ENCODE results near the gene NOTCH2. TPM values are rescaled to one million over a fixed set of nuclear protein-coding genes. Genes with fewer than 3 reads are reported as not detected.

The NOTCH2 gene
- total RNA-seq, 1 donor from 2014 or later: 84.2 TPM

- Mint-ChIP-seq H3K4me3 (no peak overlapping the region), H3K27me3 (ENCODE audit: low read depth) (no peaks in the 10 kb centered on the region), H3K27ac (ENCODE audit: unreplicated experiment) (no peak overlapping the region), H3K4me1 (no peaks in the 10 kb centered on the region), H3K9me3 (peaks cover 2% of the 10 kb centered on the region), H3K36me3 (ENCODE audit: low read depth) (peaks cover 21% of the 10 kb centered on the region)
- DNase-seq (ENCODE audit: low read depth, low spot score): no peak
- no peak for TF ChIP-seq CTCF (conservative IDR thresholded peaks at IDR 0.05)
Measured at GRCh38 chr1:119941392-119941791, 128.1 kb downstream of the NOTCH2 start.

GRCh38 chr1:119940697-119941096, 128.8 kb downstream of the NOTCH2 start:
- H3K27me3 Mint-ChIP-seq (ENCODE audit: low read depth): no peaks in the 10 kb centered on the region
- no peak overlapping the region for H3K4me3 Mint-ChIP-seq
- TF ChIP-seq CTCF (conservative IDR thresholded peaks at IDR 0.05): no peak
- H3K27ac Mint-ChIP-seq (ENCODE audit: unreplicated experiment): no peak overlapping the region
- no peaks in the 10 kb centered on the region for H3K4me1 Mint-ChIP-seq
- peaks cover 26% of the 10 kb centered on the region for H3K36me3 Mint-ChIP-seq (ENCODE audit: low read depth)
- H3K9me3 Mint-ChIP-seq: peaks cover 2% of the 10 kb centered on the region
- DNase-seq (ENCODE audit: low read depth, low spot score): no peak

DNA sequence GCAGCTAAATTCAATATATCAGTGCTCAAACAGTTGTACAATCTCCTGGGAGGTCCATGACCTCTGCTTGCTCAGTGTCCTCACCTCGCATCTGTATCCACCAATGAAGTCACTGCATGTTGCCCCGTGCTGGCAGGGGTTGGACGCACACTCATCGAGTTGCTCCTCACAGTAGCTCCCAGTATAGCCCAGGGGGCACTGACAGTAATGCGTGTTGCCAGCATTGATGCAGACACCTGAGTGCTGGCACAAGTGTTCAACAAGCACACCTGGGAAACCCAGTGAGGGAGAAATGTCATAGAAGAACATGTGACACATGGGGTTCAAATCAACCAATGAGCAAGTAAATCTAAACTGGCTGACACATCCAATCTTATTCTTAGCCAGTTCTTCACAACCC, 132.3 kb downstream of the NOTCH2 start:
- no peak overlapping the region for H3K27ac Mint-ChIP-seq (ENCODE audit: unreplicated experiment)
- peaks cover 54% of the 10 kb centered on the region for H3K36me3 Mint-ChIP-seq (ENCODE audit: low read depth)
- H3K27me3 Mint-ChIP-seq (ENCODE audit: low read depth): no peaks in the 10 kb centered on the region

DNA sequence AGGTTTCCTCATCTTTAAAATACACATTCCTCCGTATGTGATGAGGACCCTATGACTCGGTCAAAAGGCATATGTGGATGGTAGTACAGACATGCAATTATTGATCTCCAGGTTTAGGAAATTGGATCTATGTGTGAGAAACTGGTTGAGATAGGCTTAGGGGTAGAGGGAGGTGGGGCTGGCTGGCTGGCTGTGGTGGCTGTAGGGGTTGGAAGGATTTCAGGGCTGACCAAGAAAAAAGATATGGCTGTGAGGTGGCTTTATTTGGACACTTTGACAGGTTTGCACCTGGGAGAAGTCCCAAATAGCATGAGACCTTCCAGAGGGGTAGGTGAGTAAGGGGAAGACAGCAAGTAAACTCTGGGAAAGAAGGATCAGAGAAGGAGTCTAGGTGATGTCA, 133.5 kb downstream of the NOTCH2 start:
- H3K27me3 Mint-ChIP-seq (ENCODE audit: low read depth): no peaks in the 10 kb centered on the region
- TF ChIP-seq CTCF (conservative IDR thresholded peaks at IDR 0.05): no peak
- no peak for DNase-seq (ENCODE audit: low read depth, low spot score)
- no peaks in the 10 kb centered on the region for H3K4me1 Mint-ChIP-seq
- H3K27ac Mint-ChIP-seq (ENCODE audit: unreplicated experiment): peak overlapping the region; percentile 65
- peaks cover 5% of the 10 kb centered on the region for H3K9me3 Mint-ChIP-seq
- H3K4me3 Mint-ChIP-seq: no peak overlapping the region
- peaks cover 51% of the 10 kb centered on the region for H3K36me3 Mint-ChIP-seq (ENCODE audit: low read depth)

More for the DNA sequence above, 132.3 kb downstream of the NOTCH2 start:
- no peaks in the 10 kb centered on the region for H3K4me1 Mint-ChIP-seq
- no peak for DNase-seq (ENCODE audit: low read depth, low spot score)
- H3K9me3 Mint-ChIP-seq: peaks cover 5% of the 10 kb centered on the region
- TF ChIP-seq CTCF (conservative IDR thresholded peaks at IDR 0.05): no peak
- H3K4me3 Mint-ChIP-seq: no peak overlapping the region

DNA sequence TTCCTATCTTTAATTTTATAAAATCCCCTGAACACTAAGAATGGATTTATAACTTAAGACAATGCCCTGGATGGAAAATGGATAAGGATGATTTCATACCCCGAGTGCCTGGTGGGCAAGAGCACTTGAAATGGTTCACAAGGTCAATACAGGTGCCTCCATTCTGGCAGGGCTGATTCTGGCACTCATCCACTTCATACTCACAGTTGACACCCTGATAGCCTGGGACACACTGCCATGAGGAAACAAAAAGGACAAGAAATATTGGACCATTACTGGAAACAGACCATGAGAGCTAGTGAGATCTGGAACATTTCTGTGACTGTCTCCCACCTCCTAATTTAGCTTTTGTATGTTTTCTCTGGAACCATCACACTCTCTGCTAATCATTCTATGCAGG, 134.1 kb downstream of the NOTCH2 start:
- Mint-ChIP-seq H3K9me3 (peaks cover 5% of the 10 kb centered on the region), H3K4me1 (no peaks in the 10 kb centered on the region), H3K36me3 (ENCODE audit: low read depth) (peaks cover 50% of the 10 kb centered on the region), H3K27me3 (ENCODE audit: low read depth) (no peaks in the 10 kb centered on the region), H3K27ac (ENCODE audit: unreplicated experiment) (no peak overlapping the region), H3K4me3 (no peak overlapping the region)
- no peak for TF ChIP-seq CTCF (conservative IDR thresholded peaks at IDR 0.05)
- DNase-seq (ENCODE audit: low read depth, low spot score): no peak

- no peak overlapping the region for H3K4me3 Mint-ChIP-seq
- H3K27me3 Mint-ChIP-seq (ENCODE audit: low read depth): no peaks in the 10 kb centered on the region
- H3K9me3 Mint-ChIP-seq: peaks cover 5% of the 10 kb centered on the region
- no peak overlapping the region for H3K27ac Mint-ChIP-seq (ENCODE audit: unreplicated experiment)
- H3K36me3 Mint-ChIP-seq (ENCODE audit: low read depth): peaks cover 48% of the 10 kb centered on the region
- no peaks in the 10 kb centered on the region for H3K4me1 Mint-ChIP-seq
- DNase-seq (ENCODE audit: low read depth, low spot score): no peak
- no peak for TF ChIP-seq CTCF (conservative IDR thresholded peaks at IDR 0.05)
Measured at GRCh38 chr1:119933397-119933796, 136.1 kb downstream of the NOTCH2 start.

Data from neural crest cell (in vitro differentiated cells).